HG03039 (cell line): Measurements from ENCODE around the gene TBL3.

Experiments
- ATAC-seq: cut with Tn5 transposase; IDR thresholded peaks from one replicate; pipeline ENCODE4 v1.9.1; 2021; ENCODE audit warnings: mild to moderate bottlenecking, moderate library complexity; ENCODE audit not compliant: unreplicated experiment

TBL3 gene

GRCh38 chr16:1981398-1981836 lies 9.6 kb downstream of the TBL3 start, which contains the start of gene NOXO1:
TSS of gene NOXO1 (minus strand) at chr16:1981469. CDS start at chr16:1981179, 290 bp downstream.
- ATAC-seq: no peak

- no peak for ATAC-seq
Measured at GRCh38 chr16:1982013-1982433, 10.2 kb downstream of the TBL3 start.

- no peak for ATAC-seq
Measured at GRCh38 chr16:1982991-1983543, 11.2 kb downstream of the TBL3 start.

- ATAC-seq: peak; percentile 69
Measured at GRCh38 chr16:1983544-1984346, 11.9 kb downstream of the TBL3 start, which contains the start of gene GFER. TSS of gene GFER (plus strand) at chr16:1984193. CDS start at chr16:1984219, 26 bp downstream.

GRCh38 chr16:1984347-1985225 lies 12.7 kb downstream of the TBL3 start:
- ATAC-seq: no peak

GRCh38 chr16:1985466-1986150 lies 13.8 kb downstream of the TBL3 start:
- no peak for ATAC-seq

- ATAC-seq: no peak
Measured at GRCh38 chr16:1987198-1987597, 15.3 kb downstream of the TBL3 start.

- no peak for ATAC-seq
Measured at GRCh38 chr16:1989209-1990100, 17.6 kb downstream of the TBL3 start, which contains the start of gene SYNGR3. TSS of gene SYNGR3 (plus strand) at chr16:1989970. CDS start at chr16:1990103, 133 bp downstream.

GRCh38 chr16:1990101-1990350 lies 18.2 kb downstream of the TBL3 start:
- no peak for ATAC-seq

GRCh38 chr16:1990351-1991134 lies 18.7 kb downstream of the TBL3 start:
- no peak for ATAC-seq

- ATAC-seq: no peak
Measured at GRCh38 chr16:1991135-1991551, 19.3 kb downstream of the TBL3 start.

- no peak for ATAC-seq
Measured at GRCh38 chr16:1991588-1991947, 19.7 kb downstream of the TBL3 start.

- peak; percentile 42 for ATAC-seq
Measured at GRCh38 chr16:1991948-1992703, 20.3 kb downstream of the TBL3 start.

GRCh38 chr16:1992704-1993317 lies 21.0 kb downstream of the TBL3 start:
- ATAC-seq: no peak

GRCh38 chr16:1993731-1994131 lies 21.9 kb downstream of the TBL3 start:
- no peak for ATAC-seq

GRCh38 chr16:1997494-1998359 lies 25.9 kb downstream of the TBL3 start:
- no peak for ATAC-seq

GRCh38 chr16:1998360-1998835 lies 26.5 kb downstream of the TBL3 start:
- no peak for ATAC-seq
